GM10266 (cell line): ENCODE results near the gene PHYH.

ENCODE experiments used
- DNase-seq: peaks from one replicate; pipeline ENCODE4 v3.0.0; 2012; ENCODE audit errors: extremely low spot score
- CTCF ChIP-seq: IDR thresholded peaks from 2 replicates; pipeline ENCODE4 v1.5.1; 2012; ENCODE audit warnings: mild to moderate bottlenecking, low read depth; ENCODE audit not compliant: control insufficient read depth, insufficient read depth; ENCODE audit errors: missing control alignments

PHYH gene

GRCh38 chr10:13329565-13329964 is 29.7 kb upstream of the PHYH start:
- no peak for TF ChIP-seq CTCF
- no peak for DNase-seq

- TF ChIP-seq CTCF, result no peak
- DNase-seq, result no peak
These were observed 28.7 kb upstream of the PHYH start for GRCh38 chr10:13328613-13329012.

GRCh38 chr10:13328126-13328525 is 28.3 kb upstream of the PHYH start:
- TF ChIP-seq CTCF, result no peak
- no peak for DNase-seq

- no peak for DNase-seq
- TF ChIP-seq CTCF, result no peak
These were observed 27.7 kb upstream of the PHYH start for GRCh38 chr10:13327534-13327933.

GRCh38 chr10:13322615-13323148 is 22.8 kb upstream of the PHYH start:
- no peak for TF ChIP-seq CTCF
- no peak for DNase-seq

- no peak for TF ChIP-seq CTCF
- DNase-seq, result no peak
These were observed 21.7 kb upstream of the PHYH start for GRCh38 chr10:13321576-13321975.

- no peak for TF ChIP-seq CTCF
- no peak for DNase-seq
These were observed 19.3 kb upstream of the PHYH start for GRCh38 chr10:13319166-13319565.

- DNase-seq, result no peak
- TF ChIP-seq CTCF, result no peak
These were observed 17.6 kb upstream of the PHYH start for GRCh38 chr10:13317474-13317873.
